Stimulated activated CD4-positive, alpha-beta T cell treated with anti-CD3 and anti-CD28 coated beads, Interleukin-2, amount 100 ng/mL, for 4 hours (primary cell): ENCODE data around the gene PLEKHF1.
"Not testable (repeated sequence)": the region's sequence is repeated elsewhere in the genome, so short reads cannot be mapped to it uniquely, and the experiment has no call there.

Experiments used
- DNase-seq: peaks from one replicate; pipeline ENCODE4 v3.0.0-alpha.2; 2020; ENCODE audit warnings: low read depth

PLEKHF1 gene

DNA sequence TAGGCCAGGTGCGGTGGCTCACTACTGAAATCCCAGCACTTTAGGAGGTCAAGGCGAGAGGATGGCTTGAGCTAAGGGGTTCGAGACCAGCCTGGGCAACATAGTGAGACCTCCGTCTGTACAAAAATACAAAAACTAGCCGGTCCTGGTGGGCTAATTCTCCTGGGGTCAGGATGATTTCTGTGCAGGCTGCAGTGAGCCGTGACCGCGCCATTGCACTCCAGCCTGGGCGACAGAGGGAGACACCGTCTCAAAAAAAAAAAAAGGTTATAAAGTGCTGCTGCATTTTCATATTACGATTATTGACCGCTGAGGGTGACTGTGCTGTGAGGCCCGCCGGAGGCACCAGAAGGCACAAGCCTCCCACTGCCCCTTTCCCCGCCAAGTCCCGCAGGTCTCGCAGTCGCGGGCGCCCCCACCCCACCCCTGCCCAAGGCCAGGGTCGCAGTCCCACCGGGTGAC, 477 bp upstream of the PLEKHF1 start:
- DNase-seq, result no peak

DNA sequence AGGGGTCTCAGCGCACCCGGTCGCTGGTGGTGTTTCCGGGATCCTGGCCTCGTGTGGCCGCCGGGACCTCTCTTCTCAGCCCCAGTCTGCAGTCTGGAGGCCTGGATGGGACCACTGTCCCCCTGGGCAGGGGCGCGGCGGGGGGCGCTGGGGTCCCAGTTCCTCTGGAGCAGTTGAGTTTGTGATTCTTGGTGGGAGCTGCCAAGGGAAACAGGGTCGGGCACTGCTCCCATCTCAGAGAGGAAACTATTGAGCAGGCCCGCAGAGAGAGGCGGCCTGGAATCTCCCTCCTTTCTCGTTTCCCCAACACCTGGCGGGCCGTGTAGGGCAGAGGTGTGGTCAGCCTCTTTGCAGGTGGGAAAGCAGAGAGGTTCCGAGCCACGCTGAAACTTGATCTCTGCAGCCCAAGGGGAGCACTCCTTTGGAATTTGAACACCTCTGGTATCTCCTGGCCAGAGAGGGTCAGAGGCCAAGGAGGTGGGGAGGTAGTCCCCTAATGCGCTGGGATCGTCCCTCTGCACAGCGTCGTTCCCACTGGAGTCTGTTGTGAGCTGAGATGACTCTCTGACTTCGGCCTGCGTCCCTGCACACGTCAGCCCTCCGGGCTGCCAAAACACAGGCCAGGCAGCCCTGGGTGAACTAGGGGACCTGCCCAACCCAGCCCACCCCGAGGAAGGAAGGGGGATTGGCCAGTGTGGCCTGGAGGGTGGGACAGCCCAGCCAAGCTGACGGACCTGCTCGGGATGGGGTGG, 741 bp downstream of the PLEKHF1 start:
- DNase-seq, result no peak

DNA sequence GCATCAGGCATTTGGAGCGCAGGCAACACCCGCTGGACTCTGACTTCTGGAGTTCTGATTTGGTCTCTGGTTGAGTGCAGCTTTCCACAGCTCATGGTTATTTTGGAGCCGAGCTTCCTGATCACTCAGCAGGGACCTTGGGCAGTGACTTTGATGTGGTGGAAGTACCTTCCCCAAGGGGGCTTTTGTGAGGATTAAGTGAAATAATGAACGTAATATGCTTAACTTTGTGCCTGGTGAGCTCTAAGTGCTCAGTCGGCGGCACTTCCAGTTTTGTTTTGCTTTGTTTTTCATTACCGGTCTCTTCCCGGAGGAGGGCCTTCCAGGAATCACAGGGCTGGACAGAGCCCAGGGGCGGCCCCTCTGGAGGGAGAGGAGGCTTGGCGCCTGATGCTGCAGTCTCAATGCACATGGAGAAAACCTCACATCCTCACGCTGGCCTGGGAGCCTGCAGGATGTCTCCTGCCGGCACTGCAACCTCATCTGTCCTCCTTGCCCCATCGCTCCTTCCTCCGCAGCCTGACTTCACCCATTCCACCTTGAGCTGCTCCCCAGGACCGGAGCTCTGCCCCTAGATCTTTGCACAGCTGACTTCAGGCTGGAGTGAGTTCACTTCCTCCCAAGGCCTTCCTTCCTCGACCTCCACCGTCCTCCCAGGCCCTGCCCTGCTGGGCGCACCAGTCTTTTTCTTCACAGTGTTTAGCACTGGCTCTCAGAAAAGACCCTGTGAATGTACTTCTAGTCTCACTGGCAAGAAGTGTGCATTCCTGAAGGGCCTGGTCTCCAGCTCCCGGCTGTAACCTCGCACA, 1.5 kb downstream of the PLEKHF1 start:
- no peak for DNase-seq

DNA sequence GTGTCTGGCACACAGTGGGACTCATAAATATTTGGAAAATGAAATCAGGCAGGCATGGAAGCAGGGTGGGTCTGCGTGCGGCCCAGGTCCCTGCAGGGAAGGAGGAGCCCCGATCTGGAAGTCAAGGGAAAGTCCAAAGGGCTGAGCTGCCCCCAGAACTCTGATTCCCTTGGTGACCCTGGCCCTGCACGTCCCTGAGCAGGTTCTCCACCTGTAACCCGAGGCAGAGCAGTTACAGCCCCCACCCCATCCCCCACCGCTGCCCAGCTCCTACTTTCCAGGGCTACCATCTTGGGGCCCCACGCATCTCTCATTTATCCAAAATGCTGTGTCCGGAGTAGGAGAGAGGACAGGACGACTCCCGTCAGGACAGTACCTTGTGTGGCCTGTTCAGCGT, 2.1 kb downstream of the PLEKHF1 start:
- no peak for DNase-seq

DNA sequence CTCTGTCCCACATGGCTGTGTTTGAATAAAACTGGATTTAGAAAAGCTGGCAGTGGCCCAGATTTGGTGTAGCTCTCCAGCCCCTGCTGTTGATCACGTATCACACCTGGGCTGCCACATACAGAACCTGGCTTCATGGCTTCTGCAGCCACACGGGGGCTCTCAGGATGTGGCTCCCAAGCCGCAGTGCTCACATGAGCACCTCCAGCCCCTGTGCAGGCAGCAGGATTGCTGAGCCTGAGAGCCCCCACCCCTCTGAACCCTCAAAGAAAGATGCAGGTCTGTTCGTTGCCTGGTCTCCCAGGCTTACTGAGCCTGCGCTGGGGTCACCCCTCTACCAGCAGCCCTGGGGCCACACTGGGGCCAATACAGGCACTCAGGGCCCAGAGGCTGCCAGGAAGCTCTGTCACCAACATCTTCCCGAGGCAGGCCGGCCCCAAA, 2.7 kb downstream of the PLEKHF1 start:
- DNase-seq, result no peak

DNA sequence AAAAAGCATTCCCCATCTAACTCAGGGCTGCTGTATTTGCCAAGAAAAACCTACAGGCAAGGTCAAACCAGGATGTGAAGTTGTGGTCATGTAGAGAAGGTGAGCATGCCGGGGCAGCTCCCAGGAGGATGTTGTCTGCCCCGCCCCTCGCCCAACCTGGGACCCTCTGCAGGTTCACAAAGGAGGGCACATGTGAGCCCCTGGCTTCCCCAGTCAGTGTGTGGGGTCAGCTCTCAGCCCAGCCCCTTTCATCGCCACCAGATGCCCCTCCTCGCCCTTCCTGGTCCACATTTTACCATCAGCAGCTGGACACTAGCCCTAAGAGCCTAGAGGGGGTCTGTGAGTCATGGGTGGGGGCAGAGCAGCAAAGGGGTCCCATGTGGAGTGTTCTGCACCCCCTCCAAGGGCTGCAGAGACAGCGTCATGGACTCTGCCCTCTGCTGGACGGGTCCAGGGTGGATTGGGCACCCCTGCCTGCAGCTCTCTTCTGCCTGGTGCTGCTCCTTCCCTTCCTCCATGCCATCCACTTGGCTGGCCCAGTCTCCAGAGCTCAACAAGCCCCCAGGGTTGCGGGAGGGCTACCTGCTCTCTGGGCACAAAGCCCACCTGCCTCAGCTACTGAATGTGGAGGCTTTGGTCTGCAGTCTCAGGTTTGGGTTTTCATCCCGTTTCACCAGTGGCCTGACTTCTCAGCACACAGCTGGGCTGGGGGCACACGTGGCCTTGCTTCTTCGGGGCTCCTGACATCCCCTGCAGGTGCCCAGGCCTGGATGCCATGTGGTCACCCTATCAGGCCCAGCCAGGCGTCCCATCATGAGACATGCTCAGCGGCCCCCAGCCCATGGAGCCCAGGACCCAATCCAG, 3.7 kb downstream of the PLEKHF1 start:
- no peak for DNase-seq

DNA sequence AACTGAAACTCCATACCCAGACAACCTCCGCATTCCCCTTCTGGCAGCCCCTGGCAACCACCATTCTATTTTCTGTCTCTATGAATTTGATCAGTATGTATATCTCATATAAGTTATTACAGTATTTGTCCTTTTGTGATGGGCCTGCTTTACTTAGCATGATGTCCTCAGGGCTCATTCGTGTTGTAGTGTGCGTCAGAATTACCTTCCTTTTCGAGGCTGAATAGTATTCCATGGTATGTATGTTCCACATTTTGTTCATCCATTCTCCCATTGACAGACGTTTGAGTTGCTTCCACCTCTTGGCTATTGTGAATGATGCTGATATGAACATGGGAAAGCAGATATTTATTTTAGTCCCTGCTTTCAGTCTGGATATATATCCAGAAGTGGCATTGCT, 5.0 kb downstream of the PLEKHF1 start:
- no peak for DNase-seq

DNA sequence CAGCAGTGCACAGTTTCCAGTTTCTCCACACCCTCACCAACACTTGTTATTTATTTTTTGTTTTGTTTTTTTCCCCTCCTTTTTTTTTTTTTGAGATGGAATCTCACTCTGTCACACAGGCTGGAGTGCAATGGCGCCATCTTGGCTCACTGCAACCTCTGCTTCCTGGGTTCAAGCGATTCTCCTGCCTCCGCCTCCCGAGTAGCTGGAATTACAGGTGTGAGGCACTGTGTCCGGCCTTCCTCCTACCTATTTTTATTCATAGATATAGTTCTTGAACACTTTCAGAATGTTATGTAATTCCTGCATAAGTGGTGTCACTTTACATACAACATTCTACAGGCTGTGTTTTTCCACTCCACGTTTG, 5.7 kb downstream of the PLEKHF1 start:
- DNase-seq, result not testable (repeated sequence)

DNA sequence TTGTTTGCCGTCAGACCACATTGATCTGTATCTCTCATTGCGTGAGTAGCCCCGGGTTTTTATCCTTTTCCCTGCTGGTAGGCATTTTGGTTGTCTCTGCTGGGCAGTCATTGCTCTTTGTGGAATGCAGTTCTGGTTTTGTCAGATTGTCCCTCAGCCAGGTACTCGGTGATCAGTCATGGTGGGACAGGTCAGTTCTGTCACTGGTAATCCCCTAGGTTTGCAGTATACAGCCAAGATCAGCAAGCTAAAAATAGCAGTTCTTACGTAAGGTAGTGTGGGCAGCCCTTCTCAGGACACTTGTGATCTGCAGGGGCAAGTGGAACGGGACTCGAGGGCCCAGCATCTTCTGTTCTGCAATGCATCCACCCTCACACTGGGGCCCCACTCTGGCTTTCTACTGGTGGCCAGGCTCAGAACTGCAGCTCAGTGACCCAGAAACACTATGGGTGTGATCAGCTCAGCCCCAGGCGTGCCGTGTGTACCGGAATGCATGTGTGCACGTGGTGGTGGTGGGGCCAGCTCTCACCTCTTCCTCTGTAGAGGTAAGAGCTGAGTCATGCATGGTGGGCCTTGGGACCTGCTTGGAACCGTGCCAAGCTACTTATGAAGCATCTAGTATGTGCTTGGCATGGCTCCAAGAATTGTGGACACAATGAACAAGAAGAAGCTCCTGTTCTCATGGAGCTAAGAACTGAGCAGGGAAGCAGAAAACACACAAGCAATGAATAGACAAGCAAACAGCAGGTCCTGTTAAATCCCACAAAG, 6.3 kb downstream of the PLEKHF1 start:
- peak; percentile 84 for DNase-seq

DNA sequence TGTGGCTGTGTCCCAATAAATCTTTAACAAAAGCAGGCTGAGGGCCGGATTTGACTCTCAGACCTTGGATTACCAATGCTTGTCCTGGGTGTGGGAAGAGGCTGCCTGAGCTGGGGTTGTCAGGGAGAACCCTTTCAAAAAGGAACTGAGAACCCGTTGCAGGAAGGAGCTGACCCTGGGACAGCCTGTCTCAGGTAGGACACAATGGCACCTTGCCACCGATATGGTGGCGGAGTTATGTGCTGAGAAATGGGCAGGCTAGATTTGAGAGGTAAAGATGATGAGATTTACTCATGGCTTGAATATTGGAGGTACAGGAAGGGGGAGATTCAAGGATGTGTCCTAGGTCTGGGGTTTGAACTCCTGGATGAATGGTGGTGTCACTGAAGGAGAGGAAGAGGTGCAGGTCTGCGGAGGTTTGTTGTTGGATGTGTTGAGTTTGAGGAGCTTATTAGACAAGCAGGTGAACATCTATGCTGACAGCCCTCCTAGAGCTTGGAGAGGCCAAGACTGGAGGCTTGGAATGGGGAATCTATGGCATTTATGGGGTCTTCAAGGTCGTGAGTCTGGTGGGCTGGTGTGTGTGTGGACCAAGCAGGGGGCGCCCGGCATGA, 7.2 kb downstream of the PLEKHF1 start:
- no peak for DNase-seq

DNA sequence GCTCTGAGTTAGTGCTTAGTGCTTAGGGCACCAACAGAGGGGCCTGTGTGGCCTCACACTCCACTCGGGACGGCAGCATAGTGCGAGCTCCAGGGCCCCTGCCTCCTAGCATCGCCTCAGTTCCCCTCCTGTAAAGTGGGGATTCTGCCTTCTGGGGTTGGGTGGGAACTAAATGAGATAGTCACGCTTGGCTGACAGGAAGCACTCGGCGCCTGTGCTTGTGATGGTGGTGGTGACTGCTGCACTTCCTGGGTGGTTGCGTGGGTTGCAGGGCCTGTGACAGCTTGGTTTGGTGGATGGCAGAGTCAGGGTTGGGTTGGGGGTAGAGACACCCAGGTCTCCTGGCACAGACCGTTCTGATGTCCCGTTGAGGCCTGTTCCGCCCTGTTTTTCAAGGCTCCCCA, 7.7 kb downstream of the PLEKHF1 start:
- peak; percentile 86 for DNase-seq

DNA sequence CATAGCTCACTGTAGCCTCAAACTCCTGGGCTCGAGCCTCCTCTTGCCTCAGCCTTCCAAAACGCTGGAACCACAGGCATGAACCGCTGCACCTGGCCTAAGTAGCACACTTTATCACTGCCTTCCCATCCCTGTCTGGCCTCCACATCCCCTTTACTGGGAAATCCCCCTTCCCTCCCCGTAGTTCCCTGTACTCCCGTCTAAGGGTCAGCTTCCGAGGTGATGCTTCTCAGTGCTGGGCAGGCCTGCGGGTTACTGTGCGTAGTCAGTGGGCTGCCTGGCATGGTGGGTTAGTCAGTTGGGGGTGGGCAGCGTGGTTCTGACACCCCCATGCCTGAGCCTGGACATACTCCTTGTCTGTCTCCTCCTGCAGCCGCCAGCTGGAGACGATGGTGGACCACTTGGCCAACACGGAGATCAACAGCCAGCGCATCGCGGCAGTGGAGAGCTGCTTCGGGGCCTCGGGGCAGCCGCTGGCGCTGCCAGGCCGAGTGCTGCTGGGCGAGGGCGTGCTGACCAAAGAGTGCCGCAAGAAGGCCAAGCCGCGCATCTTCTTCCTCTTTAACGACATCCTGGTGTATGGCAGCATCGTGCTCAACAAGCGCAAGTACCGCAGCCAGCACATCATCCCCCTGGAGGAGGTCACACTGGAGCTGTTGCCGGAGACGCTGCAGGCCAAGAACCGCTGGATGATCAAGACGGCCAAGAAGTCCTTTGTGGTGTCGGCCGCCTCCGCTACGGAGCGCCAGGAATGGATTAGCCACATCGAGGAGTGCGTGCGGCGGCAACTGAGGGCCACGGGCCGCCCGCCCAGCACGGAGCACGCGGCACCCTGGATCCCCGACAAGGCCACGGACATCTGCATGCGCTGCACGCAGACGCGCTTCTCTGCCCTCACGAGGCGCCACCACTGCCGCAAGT, 8.4 kb downstream of the PLEKHF1 start:
- DNase-seq, result no peak

DNA sequence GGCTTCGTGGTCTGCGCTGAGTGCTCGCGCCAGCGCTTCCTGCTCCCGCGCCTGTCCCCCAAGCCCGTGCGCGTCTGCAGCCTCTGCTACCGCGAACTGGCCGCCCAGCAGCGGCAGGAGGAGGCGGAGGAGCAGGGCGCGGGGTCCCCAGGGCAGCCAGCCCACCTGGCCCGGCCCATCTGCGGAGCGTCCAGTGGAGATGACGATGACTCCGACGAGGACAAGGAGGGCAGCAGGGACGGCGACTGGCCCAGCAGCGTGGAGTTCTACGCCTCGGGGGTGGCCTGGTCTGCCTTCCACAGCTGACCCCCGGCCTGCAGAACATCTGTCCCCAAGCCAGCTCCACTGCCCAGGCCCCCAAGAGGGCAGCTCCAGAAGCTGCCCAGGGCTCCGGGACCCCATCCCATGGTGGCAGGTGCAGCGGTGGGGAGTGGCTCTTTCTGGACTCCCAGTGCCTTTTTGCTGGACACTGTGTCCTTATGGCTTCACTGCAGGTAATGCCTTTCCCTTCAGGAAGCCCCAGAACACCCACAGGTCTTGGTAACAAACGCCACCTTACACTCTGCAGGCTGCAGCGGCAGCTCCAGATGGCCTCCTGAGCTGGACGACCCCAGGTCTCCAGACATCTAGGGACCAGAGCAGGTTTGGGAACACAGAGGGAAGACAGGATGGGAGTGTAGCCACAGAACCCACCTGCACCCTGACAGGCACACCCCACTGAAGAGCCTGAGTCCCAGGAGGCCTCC, 9.3 kb downstream of the PLEKHF1 start:
- DNase-seq, result no peak

DNA sequence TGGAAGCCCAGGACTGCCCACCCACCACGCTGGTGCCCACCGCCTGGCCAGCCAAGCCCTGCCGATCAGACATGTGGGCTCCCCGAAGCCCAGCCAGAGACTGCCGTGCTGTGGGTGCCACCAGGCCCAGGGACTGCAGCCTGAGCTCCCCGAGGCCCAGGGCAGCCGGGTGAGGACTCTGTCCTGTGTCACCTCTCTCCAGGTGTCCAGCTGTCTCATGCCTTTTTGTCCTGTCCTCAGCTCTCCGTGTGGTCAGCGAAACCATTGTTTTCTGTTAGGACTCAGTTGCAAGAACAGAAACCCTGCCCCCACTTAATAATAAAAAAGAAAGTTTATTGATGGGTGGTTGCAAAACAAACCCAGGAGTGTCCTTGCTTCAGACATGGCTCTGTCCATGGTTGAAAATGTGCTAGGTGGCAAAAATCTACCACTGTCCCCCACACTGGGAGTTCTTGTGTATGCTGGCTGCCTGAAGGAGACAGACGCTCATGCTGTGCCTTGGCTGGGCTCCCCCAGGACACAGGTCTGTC, 9.9 kb downstream of the PLEKHF1 start:
- no peak for DNase-seq

DNA sequence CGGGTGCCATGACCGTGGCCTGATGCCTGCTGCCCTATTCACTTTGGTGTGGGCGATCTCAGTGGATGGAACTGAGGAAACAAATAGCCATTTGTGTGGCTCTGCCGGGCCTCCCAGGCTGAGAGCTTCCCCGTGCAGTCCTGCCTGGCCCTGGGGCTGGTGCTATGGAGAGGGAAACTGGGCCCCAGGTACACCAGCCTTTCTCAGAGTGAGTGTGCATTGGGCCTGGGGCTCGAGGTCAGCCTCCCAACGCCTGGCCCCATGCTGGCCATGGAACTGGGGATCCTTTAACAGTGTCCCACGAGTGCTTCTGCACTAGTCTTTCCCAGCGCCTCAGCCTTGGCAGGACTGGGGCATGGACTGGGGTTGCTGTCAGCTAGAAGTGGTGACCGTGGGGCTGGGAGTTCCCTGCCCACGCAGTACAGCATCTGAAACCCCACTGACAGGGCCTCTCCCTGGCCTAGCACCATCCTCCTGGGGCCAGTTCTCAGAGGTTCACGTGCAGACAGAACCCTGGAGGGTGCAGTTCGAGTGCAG, 10.5 kb downstream of the PLEKHF1 start:
- DNase-seq, result no peak

DNA sequence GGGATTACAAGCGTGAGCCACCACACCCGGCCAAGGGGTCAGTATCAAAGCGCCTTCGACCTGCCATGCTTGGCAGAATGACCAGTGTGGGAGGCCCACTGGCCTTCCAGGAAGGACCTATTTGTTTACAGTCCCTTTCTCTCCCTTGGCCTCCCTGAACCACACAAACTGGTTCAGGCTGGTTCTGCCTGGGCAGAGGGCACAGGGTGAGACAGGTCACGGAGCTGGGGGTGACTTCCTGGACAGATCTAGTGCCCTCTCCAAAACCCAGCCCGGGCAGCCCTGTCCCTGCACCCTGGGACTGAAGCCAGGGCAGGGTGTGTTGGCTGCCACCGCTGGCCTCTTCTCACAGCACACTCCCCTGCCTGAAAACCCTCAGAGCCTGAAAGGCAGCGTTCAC, 11.3 kb downstream of the PLEKHF1 start:
- DNase-seq, result no peak

DNA sequence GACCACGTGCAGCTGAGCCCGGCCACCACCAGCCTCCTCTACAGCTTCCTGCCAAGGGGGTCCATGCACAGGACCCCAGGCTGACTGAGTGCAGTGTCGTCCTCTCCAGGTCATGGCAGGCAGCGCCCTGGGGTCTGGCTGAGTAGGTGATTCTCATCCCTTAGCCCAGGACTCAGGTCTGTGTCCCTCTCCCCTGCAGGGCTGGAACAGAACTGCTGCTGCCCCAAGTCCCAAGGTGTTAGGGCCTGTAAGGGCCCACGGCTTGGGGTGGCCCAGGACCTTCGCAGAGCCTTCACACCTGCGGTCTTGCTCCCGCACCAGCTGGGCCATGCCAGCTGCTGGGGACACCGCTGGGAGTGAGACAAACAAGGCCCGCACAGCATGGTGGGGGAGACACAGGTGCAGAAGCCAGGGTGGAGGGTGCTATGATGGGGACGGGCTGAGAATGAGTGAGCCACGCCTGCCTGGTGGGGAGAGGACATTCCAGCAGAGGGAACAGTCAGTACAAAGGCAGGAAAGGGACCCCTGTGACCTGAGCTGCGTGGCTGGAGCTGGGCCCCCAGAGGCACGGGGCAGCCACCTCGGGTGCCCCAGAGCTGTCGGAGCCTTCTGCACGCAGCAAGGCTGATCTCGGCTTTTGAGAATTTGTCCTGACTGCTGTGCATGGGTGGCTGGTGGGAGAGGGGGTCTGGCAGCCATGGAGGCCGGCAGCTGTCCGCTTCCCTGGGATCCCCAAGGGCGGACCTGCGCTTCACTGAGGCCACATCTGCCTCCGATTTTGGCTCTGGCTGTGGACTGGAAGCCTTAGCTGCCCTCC, 11.9 kb downstream of the PLEKHF1 start:
- DNase-seq, result no peak

DNA sequence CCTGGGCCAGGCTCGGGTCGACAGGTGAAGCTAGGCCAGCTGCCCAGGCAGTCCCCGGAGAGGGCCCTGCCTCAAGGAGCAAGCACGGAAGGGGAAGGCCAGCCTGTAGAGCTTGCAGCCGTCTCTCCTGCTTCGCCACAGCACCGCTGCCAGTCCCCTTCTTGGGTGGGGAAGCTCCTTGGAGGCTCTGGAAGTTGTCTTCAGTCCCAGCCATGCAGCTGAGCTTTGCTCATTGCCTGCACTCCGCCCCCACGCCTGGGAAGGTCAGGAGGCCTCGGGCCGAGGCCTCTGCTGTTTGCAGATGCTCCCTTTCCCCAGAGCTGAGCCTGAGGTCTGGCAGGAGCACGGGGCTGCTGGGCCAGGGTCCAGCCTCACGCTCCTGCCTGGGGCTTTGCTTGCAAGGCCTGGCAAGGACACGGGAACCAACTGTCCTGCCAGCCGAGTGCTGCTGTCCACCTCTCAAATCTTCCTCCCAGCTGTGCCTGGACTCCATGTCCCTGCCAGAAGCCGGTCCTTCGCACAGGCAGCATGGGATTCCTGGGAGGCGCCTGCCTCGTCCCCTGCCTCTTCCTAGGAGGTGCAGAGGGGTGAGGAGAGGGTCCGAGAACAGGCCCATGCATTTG, 13.3 kb downstream of the PLEKHF1 start:
- DNase-seq, result no peak
